ENCODE data around the gene PAN3.

Gene PAN3

DNA sequence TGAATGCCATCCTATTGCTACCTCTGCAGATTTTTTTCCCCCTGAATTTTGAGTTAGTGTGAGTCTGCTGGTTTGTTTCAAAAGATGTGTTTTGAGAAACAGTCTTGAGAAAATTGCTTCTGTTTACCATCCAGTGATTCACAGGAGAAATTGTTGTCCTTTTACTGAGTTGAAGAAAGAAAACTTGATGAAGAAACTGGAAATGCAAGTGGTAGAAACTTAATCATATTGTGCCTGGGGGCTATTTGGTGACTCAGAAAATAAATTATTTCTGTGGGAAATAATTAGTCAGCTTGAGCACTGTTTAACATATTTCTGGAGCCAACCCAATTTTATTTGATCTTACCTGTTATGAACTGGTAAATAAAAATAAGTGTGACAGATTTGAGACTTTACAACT lies 35.4 kb downstream of the PAN3 start:
- H3K4me3 ChIP-seq (ENCODE audit: control insufficient read depth, low read depth, low read length) = no peak overlapping the region
- no peak for DNase-seq (ENCODE audit: low read depth)
- no peak for TF ChIP-seq CTCF (IDR thresholded peaks at IDR 0.05; ENCODE audit: control insufficient read depth, insufficient read depth, low read depth, low read length, missing control alignments)

DNA sequence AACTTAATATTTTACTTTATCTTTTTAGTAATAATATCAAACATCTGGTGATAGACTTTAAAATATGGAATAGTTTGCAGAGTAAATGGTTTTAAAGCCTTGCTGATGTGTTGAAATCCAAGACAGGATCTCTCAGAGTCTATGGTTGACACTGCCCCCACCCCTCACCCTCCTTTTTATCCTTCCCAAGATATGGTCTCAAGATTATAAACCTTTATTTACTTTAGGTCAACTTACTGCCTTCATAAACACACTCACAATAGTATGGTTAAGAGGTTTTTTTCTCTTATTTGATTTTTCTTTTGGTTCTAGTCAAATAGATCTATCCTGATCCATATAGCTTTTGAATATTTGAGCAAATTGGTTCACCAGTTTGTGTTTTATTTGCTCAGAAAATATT lies 39.0 kb downstream of the PAN3 start:
- DNase-seq (ENCODE audit: low read depth) = no peak
- no peak overlapping the region for H3K4me3 ChIP-seq (ENCODE audit: control insufficient read depth, low read depth, low read length)
- TF ChIP-seq CTCF (IDR thresholded peaks at IDR 0.05; ENCODE audit: control insufficient read depth, insufficient read depth, low read depth, low read length, missing control alignments) = no peak

DNA sequence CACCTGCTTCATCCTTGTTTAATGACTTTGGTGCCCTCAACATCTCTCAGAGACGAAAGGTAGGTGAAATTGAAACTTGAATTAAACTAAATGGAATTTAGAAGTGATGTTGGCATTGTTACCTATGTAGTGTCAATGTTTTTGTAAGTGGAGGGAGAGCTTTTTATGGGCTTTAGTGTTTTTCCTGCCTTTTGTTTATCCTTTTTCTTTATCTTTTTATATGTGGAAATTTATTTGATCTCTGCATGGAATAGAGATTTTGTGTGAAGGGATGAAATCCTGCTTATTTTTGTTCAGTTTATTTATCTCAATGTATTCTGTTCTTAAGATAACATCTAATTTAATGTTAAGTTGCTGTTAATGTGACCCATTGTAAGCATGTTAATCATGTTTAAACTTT lies 39.5 kb downstream of the PAN3 start:
- no peak for TF ChIP-seq CTCF (IDR thresholded peaks at IDR 0.05; ENCODE audit: control insufficient read depth, insufficient read depth, low read depth, low read length, missing control alignments)
- DNase-seq (ENCODE audit: low read depth) = no peak

GRCh38 chr13:28179974-28180373 lies 41.6 kb downstream of the PAN3 start:
- no peak overlapping the region for H3K4me3 ChIP-seq (ENCODE audit: control insufficient read depth, low read depth, low read length)
- no peak for TF ChIP-seq CTCF (IDR thresholded peaks at IDR 0.05; ENCODE audit: control insufficient read depth, insufficient read depth, low read depth, low read length, missing control alignments)
- no peak for DNase-seq (ENCODE audit: low read depth)

More for the DNA sequence above, 39.5 kb downstream of the PAN3 start:
- no peak overlapping the region for H3K4me3 ChIP-seq (ENCODE audit: control insufficient read depth, low read depth, low read length)

- peak; percentile 8 for DNase-seq (ENCODE audit: low read depth)
- H3K4me3 ChIP-seq (ENCODE audit: control insufficient read depth, low read depth, low read length) = no peak overlapping the region
- TF ChIP-seq CTCF (IDR thresholded peaks at IDR 0.05; ENCODE audit: control insufficient read depth, insufficient read depth, low read depth, low read length, missing control alignments) = no peak
Measured at GRCh38 chr13:28181413-28181812, 43.1 kb downstream of the PAN3 start.

- DNase-seq (ENCODE audit: low read depth) = no peak
- H3K4me3 ChIP-seq (ENCODE audit: control insufficient read depth, low read depth, low read length) = no peak overlapping the region
- TF ChIP-seq CTCF (IDR thresholded peaks at IDR 0.05; ENCODE audit: control insufficient read depth, insufficient read depth, low read depth, low read length, missing control alignments) = no peak
Measured at GRCh38 chr13:28185256-28185655, 46.9 kb downstream of the PAN3 start.

DNA sequence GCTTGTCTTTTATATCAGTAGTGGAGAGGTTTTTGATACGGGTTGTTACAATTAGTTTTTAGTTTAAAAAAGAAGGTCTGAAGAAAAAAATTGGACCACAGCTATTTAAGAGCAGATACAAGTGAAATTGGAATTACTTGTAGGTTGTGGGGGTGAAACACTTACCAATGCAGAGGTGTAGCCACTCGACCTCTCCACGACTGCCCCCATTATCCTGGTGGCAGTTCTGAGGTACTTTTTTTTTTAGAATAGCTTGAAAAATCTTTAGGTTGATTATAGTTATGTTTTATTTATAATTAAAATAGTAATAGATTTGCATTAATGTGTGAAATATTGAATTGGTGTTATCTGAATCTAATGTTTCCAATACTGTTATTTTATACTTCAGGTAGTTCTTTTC lies 60.7 kb downstream of the PAN3 start:
- DNase-seq (ENCODE audit: low read depth) = no peak
- H3K4me3 ChIP-seq (ENCODE audit: control insufficient read depth, low read depth, low read length) = no peak overlapping the region
- no peak for TF ChIP-seq CTCF (IDR thresholded peaks at IDR 0.05; ENCODE audit: control insufficient read depth, insufficient read depth, low read depth, low read length, missing control alignments)
